Activated CD8-positive, alpha-beta memory T cell treated with anti-CD3 and anti-CD28 coated beads, Interleukin-2, amount 10 ng/mL, durations not matched to agents 7 days and 5 days (primary cell): ENCODE measurements around the gene PRXL2B. TPM values are rescaled to one million over a fixed set of nuclear protein-coding genes. Genes with fewer than 3 reads are reported as not detected.

Experiments
- ATAC-seq: fragments of 150-1000 bp; cut with Tn5 transposase; one replicate; pipeline ENCODE4 v1.10.0; 2021; ENCODE audit warnings: moderate library complexity
- CTCF ChIA-PET: fragments of 350-600 bp; sonication (Branson Sonifier 250); formaldehyde crosslinking; loops from one replicate; lab custom pipeline; 2021; ENCODE audit warnings: antibody characterized with exemption; lab: Charles Lee
- DNase-seq: peaks from one replicate; pipeline ENCODE4 v3.0.0-alpha.2; 2020
- H3K27ac Mint-ChIP-seq: one replicate; pipeline ENCODE4 v1.8.0; 2021; ENCODE audit warnings: mild to moderate bottlenecking, mixed read lengths
- H3K27me3 Mint-ChIP-seq: one replicate; pipeline ENCODE4 v1.8.0; 2021; ENCODE audit warnings: mixed read lengths
- H3K36me3 Mint-ChIP-seq: one replicate; pipeline ENCODE4 v1.8.0; 2021; ENCODE audit warnings: mild to moderate bottlenecking, mixed read lengths
- H3K4me1 Mint-ChIP-seq: one replicate; pipeline ENCODE4 v1.8.0; 2021; ENCODE audit warnings: mixed read lengths
- H3K4me3 Mint-ChIP-seq: one replicate; pipeline ENCODE4 v1.8.0; 2021; ENCODE audit warnings: mild to moderate bottlenecking, moderate library complexity, mixed read lengths
- H3K9me3 Mint-ChIP-seq: one replicate; pipeline ENCODE4 v1.8.0; 2022; ENCODE audit warnings: low read depth, mixed read lengths
- total RNA-seq, 2 experiments: library from RNA; stranded (reverse); gene quantifications; one replicate each; pipeline ENCODE4 v1.2.3, GENCODE V29; 2021

PRXL2B gene
- total RNA-seq, 2 experiments from 2014 or later = 22.4 to 26.2 TPM

GRCh38 chr1:2554621-2555387 is 31.8 kb upstream of the PRXL2B start:
- no peaks in the 10 kb centered on the region for H3K27me3 Mint-ChIP-seq
- H3K4me3 Mint-ChIP-seq = peak overlapping the region; percentile 98
- no peaks in the 10 kb centered on the region for H3K9me3 Mint-ChIP-seq
- H3K27ac Mint-ChIP-seq = peak overlapping the region; percentile 99
- peaks cover 33% of the 10 kb centered on the region for H3K4me1 Mint-ChIP-seq
- CTCF ChIA-PET = interaction anchor here (1.0 to 3.7 kb wide), 12 partner anchors 10 to 234 kb away, joined by 3 to 68 read pairs (median 7); partner anchors contain the start of genes PANK4 and PRXL2B
- ATAC-seq (peak; percentile 24), DNase-seq (peak; percentile 79)
- H3K36me3 Mint-ChIP-seq = peaks cover 8% of the 10 kb centered on the region

DNA sequence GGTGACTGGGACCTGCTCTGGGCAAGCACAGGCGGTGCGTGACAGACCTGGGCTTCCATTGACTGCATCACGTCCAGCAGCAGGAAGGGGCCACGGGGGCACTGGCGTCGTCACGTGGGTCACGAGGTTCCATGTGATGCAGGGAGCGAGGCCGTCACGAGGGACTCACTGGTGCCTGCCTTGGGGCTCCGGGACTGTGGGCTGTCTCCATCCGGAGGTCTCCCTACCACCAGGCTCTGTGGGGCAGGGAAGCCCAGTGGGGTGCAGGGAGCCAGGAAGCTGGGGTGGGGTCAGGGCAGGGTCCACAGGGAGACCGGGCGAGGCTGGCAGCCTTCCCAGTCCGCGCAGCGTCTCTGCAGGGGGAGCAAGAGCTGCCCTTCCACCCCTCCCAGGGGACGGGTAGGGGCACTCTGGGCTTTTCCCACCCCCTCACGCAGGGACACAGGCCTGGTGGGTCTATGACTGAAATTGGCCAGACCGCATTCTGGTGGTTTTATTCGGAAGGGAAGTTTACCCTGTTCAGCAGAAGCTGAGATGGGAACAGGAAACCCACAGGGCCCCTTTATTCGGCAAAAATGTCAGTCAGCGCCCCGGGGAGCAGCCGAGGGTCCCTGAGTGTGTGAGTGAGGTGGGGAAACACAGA is 30.8 kb upstream of the PRXL2B start:
- peaks cover 31% of the 10 kb centered on the region for H3K4me1 Mint-ChIP-seq
- CTCF ChIA-PET = interaction anchor here (1.0 to 3.7 kb wide), 17 partner anchors 8 to 233 kb away, joined by 3 to 68 read pairs (median 4); partner anchors contain the start of genes MORN1, PANK4, PRXL2B and RER1
- DNase-seq (peak; percentile 94), ATAC-seq (peak; percentile 63)
- no peaks in the 10 kb centered on the region for H3K9me3 Mint-ChIP-seq
- H3K4me3 Mint-ChIP-seq = peak overlapping the region; percentile 98
- peak overlapping the region; percentile 99 for H3K27ac Mint-ChIP-seq
- H3K36me3 Mint-ChIP-seq = peaks cover 8% of the 10 kb centered on the region
- H3K27me3 Mint-ChIP-seq = no peaks in the 10 kb centered on the region

- ATAC-seq = peak; percentile 72
- no peaks in the 10 kb centered on the region for H3K9me3 Mint-ChIP-seq
- H3K27me3 Mint-ChIP-seq = no peaks in the 10 kb centered on the region
- peak; percentile 91 for DNase-seq
- H3K4me1 Mint-ChIP-seq = peaks cover 33% of the 10 kb centered on the region
- peak within 1 kb of the TSS; percentile 98 for H3K4me3 Mint-ChIP-seq
- peak within 1 kb of the TSS; percentile 99 for H3K27ac Mint-ChIP-seq
- peaks cover 10% of the 10 kb centered on the region for H3K36me3 Mint-ChIP-seq
- CTCF ChIA-PET = interaction anchor here (1.0 to 3.7 kb wide), 13 partner anchors 8 to 165 kb away, joined by 3 to 68 read pairs (median 10); partner anchors contain the start of genes MORN1, PANK4, PRXL2B and RER1
These were observed 30.3 kb upstream of the PRXL2B start, which contains the start of gene TNFRSF14 for GRCh38 chr1:2556277-2556677. TNFRSF14 (plus strand) TSS chr1:2556371; CDS start chr1:2556665, 294 bp downstream.

DNA sequence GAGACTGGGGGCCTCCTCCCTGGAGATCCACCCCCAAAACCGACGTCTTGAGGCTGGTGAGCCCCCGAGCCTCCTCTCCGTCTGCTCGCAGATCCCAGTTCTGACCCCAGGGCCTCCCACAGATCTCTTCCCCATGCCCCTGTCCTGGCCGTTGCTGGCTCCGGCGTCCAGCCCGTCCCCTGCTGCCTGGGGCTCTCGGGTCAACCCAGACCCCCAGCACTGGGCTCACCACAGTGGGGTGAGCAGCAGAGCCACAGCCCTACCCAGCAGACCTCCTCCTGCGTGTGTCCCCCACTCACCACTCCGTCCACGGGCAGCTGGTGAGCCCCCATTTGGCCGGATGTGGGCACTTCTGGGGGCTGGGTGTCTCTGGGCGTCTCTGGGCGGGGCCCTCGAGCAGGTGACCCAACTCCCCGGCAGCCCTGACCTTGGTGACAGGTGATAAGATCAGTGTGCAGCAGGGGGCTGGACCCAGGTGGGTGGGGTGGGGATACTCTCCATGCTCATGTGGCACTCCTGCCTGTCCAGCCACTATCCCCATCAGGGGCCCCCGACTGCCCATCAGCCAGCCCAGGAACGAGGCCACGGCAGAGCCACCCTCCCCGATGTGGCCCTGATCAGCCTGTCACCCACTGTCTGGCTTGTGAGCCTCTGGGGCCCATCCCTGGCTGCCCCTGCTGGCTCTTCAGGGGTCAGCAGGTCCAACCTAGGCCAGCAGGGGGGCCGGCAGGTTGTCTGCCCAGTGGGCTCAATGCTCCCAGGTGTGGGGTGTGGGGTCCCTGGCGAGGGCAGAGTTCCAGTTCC is 29.7 kb upstream of the PRXL2B start:
- peak; percentile 86 for DNase-seq
- CTCF ChIA-PET = interaction anchor here (1.0 to 3.7 kb wide), 11 partner anchors 9 to 165 kb away, joined by 3 to 68 read pairs (median 11); partner anchors contain the start of genes MORN1, PANK4, PRXL2B and RER1
- peak overlapping the region; percentile 99 for H3K27ac Mint-ChIP-seq
- no peaks in the 10 kb centered on the region for H3K27me3 Mint-ChIP-seq
- peak overlapping the region; percentile 98 for H3K4me3 Mint-ChIP-seq
- peaks cover 34% of the 10 kb centered on the region for H3K4me1 Mint-ChIP-seq
- peaks cover 11% of the 10 kb centered on the region for H3K36me3 Mint-ChIP-seq
- no peaks in the 10 kb centered on the region for H3K9me3 Mint-ChIP-seq
- peak; percentile 11 for ATAC-seq

DNA sequence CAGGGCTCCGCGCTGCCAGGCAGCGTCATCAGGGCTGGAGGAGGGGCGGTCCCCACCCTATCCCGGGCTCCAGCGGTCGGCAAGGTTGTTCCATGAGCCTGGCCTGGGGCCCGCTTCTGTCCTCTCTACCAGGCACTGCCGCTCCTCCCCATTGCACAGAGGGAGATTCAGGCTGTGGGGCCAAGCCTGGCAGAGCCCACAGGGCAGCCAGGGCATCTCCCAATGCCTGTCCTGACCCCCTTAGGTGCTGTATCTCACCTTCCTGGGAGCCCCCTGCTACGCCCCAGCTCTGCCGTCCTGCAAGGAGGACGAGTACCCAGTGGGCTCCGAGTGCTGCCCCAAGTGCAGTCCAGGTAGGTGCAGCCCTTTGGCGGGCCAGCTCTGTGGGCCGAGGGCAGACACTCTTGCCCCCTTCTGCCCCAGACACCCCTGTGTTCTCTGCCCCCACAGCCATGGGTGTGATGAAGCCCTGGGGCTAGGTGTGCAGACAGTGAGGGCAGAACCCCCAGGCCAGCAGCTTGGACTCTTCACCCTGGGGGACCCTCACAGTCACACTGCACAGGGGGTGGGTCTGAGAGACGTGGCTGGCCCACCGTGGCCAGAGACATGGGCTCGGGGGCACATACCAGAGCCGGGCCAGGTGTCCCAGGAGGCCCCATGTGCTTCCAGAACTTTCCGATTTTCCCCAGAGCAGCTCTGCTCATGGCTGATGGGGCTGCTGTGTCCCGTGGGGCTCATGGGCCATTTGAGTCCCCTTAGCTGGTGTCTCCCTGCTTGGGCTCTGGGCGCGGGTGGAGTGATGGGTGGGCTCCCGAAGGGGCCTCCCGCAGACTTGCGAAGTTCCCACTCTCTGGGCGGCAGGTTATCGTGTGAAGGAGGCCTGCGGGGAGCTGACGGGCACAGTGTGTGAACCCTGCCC is 28.8 kb upstream of the PRXL2B start:
- no peak for ATAC-seq
- peaks cover 11% of the 10 kb centered on the region for H3K36me3 Mint-ChIP-seq
- no peaks in the 10 kb centered on the region for H3K9me3 Mint-ChIP-seq
- H3K4me1 Mint-ChIP-seq = peaks cover 34% of the 10 kb centered on the region
- peak overlapping the region; percentile 98 for H3K4me3 Mint-ChIP-seq
- DNase-seq = no peak
- H3K27me3 Mint-ChIP-seq = no peaks in the 10 kb centered on the region
- peak overlapping the region; percentile 99 for H3K27ac Mint-ChIP-seq
- CTCF ChIA-PET = interaction anchor here (1.3 to 3.7 kb wide), 7 partner anchors 13 to 142 kb away, joined by 5 to 68 read pairs (median 20); partner anchors contain the start of genes PANK4 and PRXL2B

GRCh38 chr1:2558420-2558819 is 28.2 kb upstream of the PRXL2B start:
- no peak for ATAC-seq
- no peak for DNase-seq
- CTCF ChIA-PET = interaction anchor here (1.3 kb wide), 1 partner anchor 26 kb away, joined by 5 read pairs; no protein-coding TSS in a partner anchor
- Mint-ChIP-seq H3K27me3 (no peaks in the 10 kb centered on the region), H3K9me3 (no peaks in the 10 kb centered on the region), H3K4me3 (peak overlapping the region; percentile 26), H3K36me3 (peaks cover 13% of the 10 kb centered on the region), H3K4me1 (peaks cover 34% of the 10 kb centered on the region), H3K27ac (peak overlapping the region; percentile 73)

GRCh38 chr1:2558861-2559260 is 27.7 kb upstream of the PRXL2B start:
- CTCF ChIA-PET = interaction anchor here (1.3 kb wide), 1 partner anchor 26 kb away, joined by 5 read pairs; no protein-coding TSS in a partner anchor
- DNase-seq = no peak
- no peak for ATAC-seq
- Mint-ChIP-seq H3K27me3 (no peaks in the 10 kb centered on the region), H3K4me3 (no peak overlapping the region), H3K27ac (peak overlapping the region; percentile 73), H3K4me1 (peaks cover 31% of the 10 kb centered on the region), H3K9me3 (no peaks in the 10 kb centered on the region), H3K36me3 (peaks cover 13% of the 10 kb centered on the region)

DNA sequence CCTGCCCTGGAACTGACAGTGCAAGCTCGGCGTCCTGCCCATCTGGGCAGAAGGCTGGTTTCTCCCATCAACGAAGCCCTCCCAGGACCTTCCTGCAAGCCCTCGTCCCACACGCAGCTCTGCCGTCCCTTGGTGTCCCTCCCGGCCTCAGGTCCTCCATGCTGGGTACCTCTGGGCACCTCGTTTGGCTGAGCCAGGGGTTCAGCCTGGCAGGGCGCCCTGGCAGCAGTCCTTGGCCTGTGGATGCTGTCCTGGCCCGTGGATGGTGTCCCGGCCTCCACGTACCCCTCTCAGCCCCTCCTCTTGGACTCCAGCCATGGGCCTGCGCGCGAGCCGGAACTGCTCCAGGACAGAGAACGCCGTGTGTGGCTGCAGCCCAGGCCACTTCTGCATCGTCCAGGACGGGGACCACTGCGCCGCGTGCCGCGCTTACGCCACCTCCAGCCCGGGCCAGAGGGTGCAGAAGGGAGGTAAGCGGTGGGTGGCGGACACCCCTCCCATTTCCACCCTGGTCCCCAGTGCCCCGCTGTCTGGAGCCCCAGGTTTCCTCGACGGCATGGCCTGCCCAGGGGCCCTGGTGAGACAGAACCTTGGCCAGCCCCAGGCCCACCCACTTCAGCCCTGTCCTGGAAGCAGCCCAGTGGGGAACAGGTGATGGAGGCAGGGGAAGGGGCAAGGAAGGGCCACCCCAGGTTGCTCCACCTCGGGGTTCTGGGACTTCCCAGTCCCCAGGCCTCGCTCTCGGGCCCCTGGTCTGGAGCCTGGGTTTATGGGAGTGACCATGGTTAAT is 26.9 kb upstream of the PRXL2B start:
- H3K4me3 Mint-ChIP-seq = no peak overlapping the region
- DNase-seq (no peak), ATAC-seq (no peak)
- CTCF ChIA-PET = interaction anchor here (1.7 to 2.4 kb wide), 2 partner anchors 12 to 145 kb away, joined by 3 to 14 read pairs; no protein-coding TSS in a partner anchor
- H3K4me1 Mint-ChIP-seq = peaks cover 25% of the 10 kb centered on the region
- peaks cover 13% of the 10 kb centered on the region for H3K36me3 Mint-ChIP-seq
- no peak overlapping the region for H3K27ac Mint-ChIP-seq
- H3K27me3 Mint-ChIP-seq = no peaks in the 10 kb centered on the region
- H3K9me3 Mint-ChIP-seq = no peaks in the 10 kb centered on the region

DNA sequence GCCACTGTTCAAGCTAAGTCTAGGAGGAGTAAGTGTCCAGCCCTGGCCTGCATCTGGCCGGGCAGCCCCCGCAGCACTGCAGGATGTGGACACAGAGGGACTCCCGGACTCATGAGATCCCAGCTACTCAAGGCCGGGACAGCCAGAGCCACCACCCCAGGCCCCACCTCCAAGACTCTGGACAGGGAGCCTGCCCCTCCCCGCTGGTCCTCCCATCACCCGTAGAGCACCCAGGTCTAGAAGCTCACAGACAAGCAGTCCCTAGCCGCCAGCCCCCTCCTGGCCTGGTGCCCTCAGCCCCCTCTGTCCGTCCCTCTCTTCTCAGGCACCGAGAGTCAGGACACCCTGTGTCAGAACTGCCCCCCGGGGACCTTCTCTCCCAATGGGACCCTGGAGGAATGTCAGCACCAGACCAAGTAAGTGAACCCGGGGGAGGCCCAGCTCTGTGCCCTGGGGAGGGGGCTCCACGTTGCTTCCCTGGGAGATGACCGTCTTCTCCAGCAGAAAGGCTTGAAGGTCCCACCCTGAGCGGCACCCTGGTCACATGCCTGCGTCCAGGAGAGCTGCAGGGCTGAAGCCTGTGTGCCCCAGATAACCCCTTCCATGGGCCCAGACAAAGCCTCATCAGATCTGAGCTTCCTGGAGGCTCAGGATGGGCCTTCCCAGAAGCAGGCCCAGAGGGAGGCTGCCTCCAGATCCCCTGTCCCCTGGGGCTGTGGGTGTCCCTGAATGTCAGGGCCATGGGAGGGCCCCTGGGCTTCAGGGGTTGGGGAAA is 26.1 kb upstream of the PRXL2B start:
- peaks cover 13% of the 10 kb centered on the region for H3K36me3 Mint-ChIP-seq
- peaks cover 18% of the 10 kb centered on the region for H3K4me1 Mint-ChIP-seq
- H3K27me3 Mint-ChIP-seq = no peaks in the 10 kb centered on the region
- H3K4me3 Mint-ChIP-seq = no peak overlapping the region
- H3K9me3 Mint-ChIP-seq = no peaks in the 10 kb centered on the region
- H3K27ac Mint-ChIP-seq = no peak overlapping the region
- ATAC-seq (no peak), DNase-seq (no peak)
- CTCF ChIA-PET = interaction anchor here (1.4 to 2.6 kb wide), 6 partner anchors 11 to 146 kb away, joined by 3 to 25 read pairs (median 10); partner anchors contain the start of gene PANK4

DNA sequence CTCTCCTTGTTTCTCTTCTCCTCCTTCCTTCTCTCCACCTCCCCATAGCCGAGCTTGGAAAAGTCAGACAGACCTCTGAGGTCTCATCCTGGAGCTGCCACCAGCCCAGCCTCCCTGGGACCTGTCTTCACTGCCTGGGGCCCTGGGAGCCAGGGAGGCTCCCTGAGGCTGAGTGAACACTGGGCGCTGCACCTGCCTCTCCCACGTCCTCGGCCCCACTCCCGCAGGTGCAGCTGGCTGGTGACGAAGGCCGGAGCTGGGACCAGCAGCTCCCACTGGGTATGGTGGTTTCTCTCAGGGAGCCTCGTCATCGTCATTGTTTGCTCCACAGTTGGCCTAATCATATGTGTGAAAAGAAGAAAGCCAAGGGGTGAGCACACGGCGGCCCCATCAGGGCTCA is 25.1 kb upstream of the PRXL2B start:
- no peak for DNase-seq
- Mint-ChIP-seq H3K4me3 (no peak overlapping the region), H3K27me3 (no peaks in the 10 kb centered on the region), H3K9me3 (no peaks in the 10 kb centered on the region), H3K27ac (peak overlapping the region; percentile 20), H3K36me3 (peaks cover 11% of the 10 kb centered on the region), H3K4me1 (peaks cover 15% of the 10 kb centered on the region)
- CTCF ChIA-PET = interaction anchor here (0.7 to 2.6 kb wide), 7 partner anchors 10 to 79 kb away, joined by 3 to 25 read pairs (median 8); partner anchors contain the start of gene PANK4
- no peak for ATAC-seq
